HCT116 (cell line): ENCODE results near the gene LRP1B. TPM values are rescaled to one million over a fixed set of nuclear protein-coding genes. Genes with fewer than 3 reads are reported as not detected.

Experiments
- ATAC-seq: fragments of 200-7000 bp; cut with Tn5 transposase; 2 replicates; pipeline ENCODE4 v1.9.1; 2020; ENCODE audit warnings: mild to moderate bottlenecking, moderate library complexity
- BruUV-seq: library from RNA; stranded (reverse); fragments of 400-500 nt; replicated peaks from 2 replicates; lab custom pipeline; 2021; lab: Mats Ljungman, UMichigan
- CTCF ChIA-PET: fragments of 300-600 bp; sonication (Branson Sonifier 250); formaldehyde crosslinking; loops from one replicate; lab custom pipeline; 2021; ENCODE audit warnings: antibody characterized with exemption; lab: Charles Lee
- POLR2A ChIA-PET: fragments of 300-600, 350-600 bp; sonication (Branson Sonifier 250); formaldehyde crosslinking; loops from one replicate; lab custom pipeline; 2021; ENCODE audit warnings: antibody characterized with exemption; lab: Charles Lee
- RAD21 ChIA-PET, 2 experiments: fragments of 300-600 bp; sonication (Branson Sonifier 250); formaldehyde crosslinking; loops; one replicate each; lab custom pipeline; 2023; ENCODE audit warnings: low total read pairs in 2 of 2; ENCODE audit not compliant: uncharacterized antibody in 2 of 2, unreplicated experiment in 2 of 2, low non-redundant PET in 1 of 2; lab: Charles Lee
- DNase-seq: peaks from one replicate; pipeline ENCODE4 v3.0.0-alpha.2; 2010; ENCODE audit warnings: low read depth, low spot score
- H2AFZ ChIP-seq: fragments of 200-600 bp; shearing (Covaris generic), sonication (generic); 2 replicates; pipeline ENCODE4 v1.6.1; 2017; ENCODE audit warnings: low read depth, mixed run types, mixed read lengths, antibody characterized with exemption, low read length; ENCODE audit not compliant: poor library complexity, severe bottlenecking
- H3K27ac ChIP-seq: 2 replicates; pipeline ENCODE4 v1.5.1; 2012; ENCODE audit warnings: low read depth, low read length
- H3K27me3 ChIP-seq: fragments of 200-600 bp; sonication (generic); 2 replicates; pipeline ENCODE4 v1.6.1; 2016; ENCODE audit warnings: mixed run types, low read length, mixed read lengths; ENCODE audit not compliant: insufficient read depth
- H3K36me3 ChIP-seq, 2 experiments: fragments of 200-500 bp in 1 of 2; fragments of 200-600 bp in 1 of 2; sonication (Bioruptor generic) in 1 of 2; sonication (generic) in 1 of 2; 2 replicates each; pipeline versions ENCODE4 v1.5.1 to v1.6.1; 2014 to 2016; ENCODE audit warnings: low read length in 2 of 2, inconsistent platforms in 1 of 2, mixed read lengths in 1 of 2, mixed run types in 1 of 2; ENCODE audit not compliant: insufficient read depth in 2 of 2, control insufficient read depth in 1 of 2
- H3K4me1 ChIP-seq, 2 experiments: fragments of 200-600 bp in 1 of 2; sonication (generic) in 1 of 2; 2 replicates each; pipeline versions ENCODE4 v1.5.1 to v1.6.1; 2012 to 2017; ENCODE audit warnings: low read length in 2 of 2, inconsistent platforms in 1 of 2, mild to moderate bottlenecking in 1 of 2, mixed read lengths in 1 of 2, mixed run types in 1 of 2, moderate library complexity in 1 of 2; ENCODE audit not compliant: insufficient read depth in 2 of 2, control insufficient read depth in 1 of 2
- H3K4me2 ChIP-seq: fragments of 200-600 bp; sonication (generic); 2 replicates; pipeline ENCODE4 v1.6.1; 2017; ENCODE audit warnings: mixed run types, low read length, mixed read lengths
- H3K4me3 ChIP-seq, 2 experiments: fragments of 200-600 bp in 1 of 2; sonication (generic) in 1 of 2; replicated peaks in 1 of 2; 2 replicates each; pipeline ENCODE4 v1.5.1; 2011 to 2016; ENCODE audit warnings: low read length in 2 of 2, control low read depth in 1 of 2, low read depth in 1 of 2, mild to moderate bottlenecking in 1 of 2, mixed read lengths in 1 of 2, mixed run types in 1 of 2
- H3K79me2 ChIP-seq: fragments of 200-600 bp; sonication (generic); 2 replicates; pipeline ENCODE4 v1.6.1; 2017; ENCODE audit warnings: mild to moderate bottlenecking, mixed run types, low read length, moderate library complexity, mixed read lengths; ENCODE audit not compliant: insufficient read depth
- H3K9ac ChIP-seq: fragments of 200-600 bp; sonication (generic); 2 replicates; pipeline ENCODE4 v1.6.1; 2016; ENCODE audit warnings: low read length, mixed read lengths
- H3K9me2 ChIP-seq: fragments of 200-600 bp; sonication (generic), shearing (Covaris generic); 2 replicates; pipeline ENCODE4 v1.6.1; 2017; ENCODE audit warnings: mixed run types, mild to moderate bottlenecking, moderate library complexity; ENCODE audit not compliant: insufficient read depth
- H3K9me3 ChIP-seq, 2 experiments: fragments of 200-500 bp in 1 of 2; fragments of 200-600 bp in 1 of 2; sonication (Bioruptor generic) in 1 of 2; sonication (generic) in 1 of 2; 2 replicates each; pipeline ENCODE4 v1.6.1; 2014 to 2017; ENCODE audit warnings: low read length in 2 of 2, mixed read lengths in 2 of 2, inconsistent platforms in 1 of 2, low read depth in 1 of 2, mild to moderate bottlenecking in 1 of 2, mixed run types in 1 of 2, moderate library complexity in 1 of 2; ENCODE audit not compliant: control insufficient read depth in 1 of 2, insufficient read depth in 1 of 2
- H4K20me1 ChIP-seq: fragments of 200-600 bp; sonication (generic), shearing (Covaris generic); 2 replicates; pipeline ENCODE4 v1.6.1; 2017; ENCODE audit warnings: mixed run types, mild to moderate bottlenecking, moderate library complexity; ENCODE audit not compliant: insufficient read depth
- CBX3 ChIP-seq: IDR thresholded peaks from 2 replicates; pipeline ENCODE4 v1.6.1; 2012; ENCODE audit warnings: low read depth
- CEBPB ChIP-seq: IDR thresholded peaks from 2 replicates; pipeline ENCODE4 v1.6.1; 2012; ENCODE audit warnings: low read depth
- EGR1 ChIP-seq: IDR thresholded peaks from 2 replicates; pipeline ENCODE4 v1.6.1; 2012; ENCODE audit warnings: low read depth
- ELF1 ChIP-seq: IDR thresholded peaks from 2 replicates; pipeline ENCODE4 v1.6.1; 2012; ENCODE audit warnings: low read depth, borderline replicate concordance
- EZH2 ChIP-seq: fragments of 200-600 bp; sonication (generic); IDR thresholded peaks from 2 replicates; pipeline ENCODE4 v1.6.1; 2017; ENCODE audit warnings: antibody characterized with exemption, mixed run types
- FOSL1 ChIP-seq: IDR thresholded peaks from 2 replicates; pipeline ENCODE4 v1.6.1; 2012; ENCODE audit warnings: low read depth
- JUND ChIP-seq: IDR thresholded peaks from 2 replicates; pipeline ENCODE4 v1.6.1; 2012
- POLR2A ChIP-seq: IDR thresholded peaks from 2 replicates; pipeline ENCODE4 v1.7.0; 2011; ENCODE audit warnings: borderline replicate concordance; ENCODE audit not compliant: insufficient read depth, insufficient read length; ENCODE audit errors: extremely low read depth
- POLR2AphosphoS5 ChIP-seq: IDR thresholded peaks from 2 replicates; pipeline ENCODE4 v1.6.1; 2011; ENCODE audit warnings: mild to moderate bottlenecking, low read depth, low read length, moderate library complexity
- RAD21 ChIP-seq: IDR thresholded peaks from 2 replicates; pipeline ENCODE4 v1.6.1; 2012; ENCODE audit warnings: low read depth, mild to moderate bottlenecking
- SIN3A ChIP-seq: IDR thresholded peaks from 2 replicates; pipeline ENCODE4 v1.6.1; 2012; ENCODE audit warnings: low read depth
- SRF ChIP-seq: IDR thresholded peaks from 2 replicates; pipeline ENCODE4 v1.6.1; 2012; ENCODE audit warnings: low read depth
- TCF7L2 ChIP-seq: IDR thresholded peaks from 2 replicates; pipeline ENCODE4 v1.7.0; 2011; ENCODE audit warnings: borderline replicate concordance, inconsistent platforms; ENCODE audit not compliant: insufficient read depth, insufficient read length; ENCODE audit errors: extremely low read depth
- YY1 ChIP-seq: IDR thresholded peaks from 2 replicates; pipeline ENCODE4 v1.6.1; 2011; ENCODE audit warnings: low read length, low read depth, moderate library complexity, mild to moderate bottlenecking; ENCODE audit not compliant: insufficient replicate concordance; ENCODE audit errors: extremely low read depth
- ZFX ChIP-seq: fragments of 450-650 bp; IDR thresholded peaks from 2 replicates; pipeline ENCODE4 v1.6.1; 2017
- ZNF274 ChIP-seq: fragments of 200-500 bp; sonication (Bioruptor generic); IDR thresholded peaks from 2 replicates; pipeline ENCODE4 v1.6.1; 2014; ENCODE audit warnings: mild to moderate bottlenecking, low read depth, low read length, inconsistent platforms
- intact Hi-C: fragments of 100-400 bp; cut with micrococcal nuclease; formaldehyde crosslinking; loops from 2 replicates; pipeline ENCODE4 v1.10.0; 2022
- total RNA-seq: library from RNA; stranded (reverse); gene quantifications from one replicate; pipeline ENCODE4 v1.2.1, GENCODE V29; 2021; ENCODE audit not compliant: unreplicated experiment
- TF ChIP-seq, protein P1 (sequence below): IDR thresholded peaks from 2 replicates; pipeline ENCODE4 v1.6.1; 2012
- TF ChIP-seq, protein P2 (sequence below): IDR thresholded peaks from 2 replicates; pipeline ENCODE4 v1.6.1; 2011; ENCODE audit warnings: mild to moderate bottlenecking, low read length, moderate library complexity; ENCODE audit not compliant: insufficient replicate concordance; ENCODE audit errors: extremely low read depth

The LRP1B gene
- total RNA-seq, 1 experiment from 2014 or later: 0.34 TPM

DNA sequence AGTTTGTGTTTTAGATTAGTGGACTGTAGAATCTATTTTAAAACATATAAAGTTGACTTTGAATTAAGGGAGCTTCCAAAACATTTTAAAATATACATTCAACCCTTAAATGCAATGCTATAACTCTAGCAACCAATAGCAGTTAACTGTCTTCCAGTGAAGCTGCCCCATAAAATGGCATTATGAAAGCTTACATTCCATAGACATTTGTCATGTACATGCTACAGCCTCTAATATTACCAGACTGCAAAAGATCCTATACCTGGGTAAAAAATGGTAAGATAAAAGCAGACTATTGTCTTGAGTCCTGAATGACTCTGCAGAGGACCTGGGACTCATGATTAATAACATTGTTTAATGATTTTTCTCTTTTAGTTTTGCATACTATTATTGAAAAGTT is 489.4 kb downstream of the LRP1B start:
- Histone ChIP-seq H3K9ac (no peak overlapping the region), H3K4me2 (no peak overlapping the region), H3K36me3 (no peaks in the 10 kb centered on the region), H3K4me3 (no peak overlapping the region), H3K9me3 (no peaks in the 10 kb centered on the region), H3K27ac (no peak overlapping the region), H3K27me3 (no peaks in the 10 kb centered on the region), H3K9me2 (no peaks in the 10 kb centered on the region), H3K4me1 (0 out of 4 replicates have a peak, but pooled peaks cover 0 to 3% of the 10 kb centered on the region in 2 experiments), H3K79me2 (no peaks in the 10 kb centered on the region), H4K20me1 (no peaks in the 10 kb centered on the region), H2AFZ (no peak overlapping the region)
- DNase-seq: no peak
- ChIA-PET POLR2A (no interaction called here), CTCF (no interaction called here), RAD21 (no interaction called here)
- BruUV-seq: no TSS peak
- TF ChIP-seq POLR2AphosphoS5: no peak
- TF ChIP-seq, protein P1, sequence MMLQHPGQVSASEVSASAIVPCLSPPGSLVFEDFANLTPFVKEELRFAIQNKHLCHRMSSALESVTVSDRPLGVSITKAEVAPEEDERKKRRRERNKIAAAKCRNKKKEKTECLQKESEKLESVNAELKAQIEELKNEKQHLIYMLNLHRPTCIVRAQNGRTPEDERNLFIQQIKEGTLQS: no peak
- no peak for TF ChIP-seq ELF1
- no peak for TF ChIP-seq JUND
- no peak for TF ChIP-seq EZH2
- no peak for TF ChIP-seq ZNF274
- TF ChIP-seq CBX3: no peak
- no peak for TF ChIP-seq EGR1
- no peak for TF ChIP-seq CEBPB
- no peak for TF ChIP-seq TCF7L2
- no peak for TF ChIP-seq ZFX
- TF ChIP-seq SRF: no peak
- TF ChIP-seq RAD21: no peak
- TF ChIP-seq YY1: no peak
- TF ChIP-seq, protein P2, sequence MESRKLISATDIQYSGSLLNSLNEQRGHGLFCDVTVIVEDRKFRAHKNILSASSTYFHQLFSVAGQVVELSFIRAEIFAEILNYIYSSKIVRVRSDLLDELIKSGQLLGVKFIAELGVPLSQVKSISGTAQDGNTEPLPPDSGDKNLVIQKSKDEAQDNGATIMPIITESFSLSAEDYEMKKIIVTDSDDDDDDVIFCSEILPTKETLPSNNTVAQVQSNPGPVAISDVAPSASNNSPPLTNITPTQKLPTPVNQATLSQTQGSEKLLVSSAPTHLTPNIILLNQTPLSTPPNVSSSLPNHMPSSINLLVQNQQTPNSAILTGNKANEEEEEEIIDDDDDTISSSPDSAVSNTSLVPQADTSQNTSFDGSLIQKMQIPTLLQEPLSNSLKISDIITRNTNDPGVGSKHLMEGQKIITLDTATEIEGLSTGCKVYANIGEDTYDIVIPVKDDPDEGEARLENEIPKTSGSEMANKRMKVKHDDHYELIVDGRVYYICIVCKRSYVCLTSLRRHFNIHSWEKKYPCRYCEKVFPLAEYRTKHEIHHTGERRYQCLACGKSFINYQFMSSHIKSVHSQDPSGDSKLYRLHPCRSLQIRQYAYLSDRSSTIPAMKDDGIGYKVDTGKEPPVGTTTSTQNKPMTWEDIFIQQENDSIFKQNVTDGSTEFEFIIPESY: no peak
- TF ChIP-seq SIN3A: no peak
- no peak for TF ChIP-seq FOSL1
- no peak for TF ChIP-seq POLR2A
- intact Hi-C loops: no loop called here
- no peak for ATAC-seq
